GM19043 (cell line): ENCODE data around the gene KLC1.

Experiments used
- ATAC-seq: cut with Tn5 transposase; IDR thresholded peaks from one replicate; pipeline ENCODE4 v1.9.1; 2021; ENCODE audit warnings: low read depth; ENCODE audit not compliant: unreplicated experiment

KLC1 gene

GRCh38 chr14:103702095-103702494, 73.1 kb downstream of the KLC1 start:
- no peak for ATAC-seq

GRCh38 chr14:103702497-103703432, 73.8 kb downstream of the KLC1 start:
- ATAC-seq: no peak

GRCh38 chr14:103703433-103704385, 74.7 kb downstream of the KLC1 start:
- no peak for ATAC-seq

GRCh38 chr14:103704708-103705107, 75.7 kb downstream of the KLC1 start:
- ATAC-seq: no peak

GRCh38 chr14:103705118-103705503, 76.1 kb downstream of the KLC1 start:
- ATAC-seq: no peak

- no peak for ATAC-seq
These were observed 76.7 kb downstream of the KLC1 start for GRCh38 chr14:103705504-103706284.

- ATAC-seq: no peak
These were observed 77.7 kb downstream of the KLC1 start for GRCh38 chr14:103706551-103707328.

- no peak for ATAC-seq
These were observed 78.6 kb downstream of the KLC1 start for GRCh38 chr14:103707329-103708263.

GRCh38 chr14:103708750-103709187, 79.8 kb downstream of the KLC1 start:
- ATAC-seq: no peak

GRCh38 chr14:103709814-103710213, 80.8 kb downstream of the KLC1 start:
- no peak for ATAC-seq

- no peak for ATAC-seq
These were observed 81.9 kb downstream of the KLC1 start for GRCh38 chr14:103710771-103711377.

GRCh38 chr14:103711516-103712431, 82.8 kb downstream of the KLC1 start:
- ATAC-seq: no peak

GRCh38 chr14:103712633-103713247, 83.7 kb downstream of the KLC1 start:
- no peak for ATAC-seq

- ATAC-seq: no peak
These were observed 84.5 kb downstream of the KLC1 start for GRCh38 chr14:103713304-103714062.

GRCh38 chr14:103714063-103714724, 85.2 kb downstream of the KLC1 start:
- no peak for ATAC-seq
